Tibial nerve (tissue), 4 donors: ENCODE measurements around the gene FARP1. TPM values are rescaled to one million over a fixed set of nuclear protein-coding genes. Genes with fewer than 3 reads are reported as not detected.

Source experiments
- DNase-seq, 2 donors: peaks; one replicate each; pipeline ENCODE4 v3.0.0-alpha.2; 2019; ENCODE audit warnings: low spot score in 2 of 2
- H3K27ac ChIP-seq, 4 donors: fragments of 200-600 bp; sonication (generic) in 3 of 4; one replicate each; pipeline ENCODE4 v1.5.1; 2017 to 2019; ENCODE audit warnings: mild to moderate bottlenecking in 1 of 4
- H3K27me3 ChIP-seq, 2 donors: fragments of 200-600 bp; sonication (generic) in 1 of 2; one replicate each; pipeline versions ENCODE4 v1.5.1 to v1.6.0; 2017 to 2019
- H3K36me3 ChIP-seq, 3 donors: fragments of 200-600 bp; sonication (generic); one replicate each; pipeline ENCODE4 v1.5.1; 2018 to 2019
- H3K4me1 ChIP-seq, 4 donors: fragments of 200-600 bp; sonication (generic) in 3 of 4; one replicate each; pipeline ENCODE4 v1.5.1; 2017 to 2019
- H3K4me3 ChIP-seq, 4 donors: fragments of 200-600 bp; sonication (generic) in 3 of 4; one replicate each; pipeline ENCODE4 v1.5.1; 2017 to 2019; ENCODE audit warnings: mild to moderate bottlenecking in 1 of 4, moderate library complexity in 1 of 4
- H3K9me3 ChIP-seq, 4 donors: fragments of 200-600 bp; sonication (generic) in 3 of 4; one replicate each; pipeline ENCODE4 v1.5.1; 2017 to 2019
- EP300 ChIP-seq, 2 donors: sonication (generic); formaldehyde crosslinking; IDR thresholded peaks; one replicate each; pipeline ENCODE4 v1.6.1; 2017; ENCODE audit warnings: antibody characterized with exemption in 2 of 2, mild to moderate bottlenecking in 1 of 2
- POLR2A ChIP-seq, 2 donors: fragments of 450-650 bp; IDR thresholded peaks; one replicate each; pipeline ENCODE4 v1.6.1; 2017; ENCODE audit warnings: antibody characterized with exemption in 2 of 2, mild to moderate bottlenecking in 2 of 2, moderate library complexity in 2 of 2
- WGBS, 2 donors: methylation state at CpG; one replicate each; pipeline ENCODE4 v1.1.5; 2018; 5-methylcytosine and 5-hydroxymethylcytosine counted together
- total RNA-seq, 4 donors: library from RNA; depleted of rRNA; stranded (reverse); fragments of >200 nt; gene quantifications; one replicate each; pipeline ENCODE4 v1.1.0, GENCODE V29; 2016
- TF ChIP-seq, protein P1 (sequence below), 5 experiments: fragments of 200-600 bp in 3 of 5; fragments of 450-650 bp in 2 of 5; sonication (generic) in 3 of 5; IDR thresholded peaks; one replicate each; pipeline ENCODE4 v1.5.1; 2016 to 2019; ENCODE audit warnings: antibody characterized with exemption in 5 of 5, mild to moderate bottlenecking in 3 of 5, moderate library complexity in 2 of 5

The FARP1 gene
- total RNA-seq, 4 donors from 2014 or later = 21.4 to 28.5 (median 24.9) TPM

GRCh38 chr13:98182589-98182988, 39.7 kb downstream of the FARP1 start:
- Histone ChIP-seq H3K27me3 (no peaks in the 10 kb centered on the region), H3K27ac (no peak overlapping the region), H3K9me3 (peaks cover 0 to 8% (median 0%) of the 10 kb centered on the region in 4 donors), H3K4me1 (no peaks in the 10 kb centered on the region), H3K36me3 (no peaks in the 10 kb centered on the region), H3K4me3 (no peak overlapping the region)
- 63 to 71% methylated on average over 3 of the region's 3 CpGs for WGBS, 2 donors
- DNase-seq = no peak
- TF ChIP-seq EP300 (IDR thresholded peaks at IDR 0.05) (no peak), POLR2A (IDR thresholded peaks at IDR 0.05) (no peak)
- TF ChIP-seq, protein P1, sequence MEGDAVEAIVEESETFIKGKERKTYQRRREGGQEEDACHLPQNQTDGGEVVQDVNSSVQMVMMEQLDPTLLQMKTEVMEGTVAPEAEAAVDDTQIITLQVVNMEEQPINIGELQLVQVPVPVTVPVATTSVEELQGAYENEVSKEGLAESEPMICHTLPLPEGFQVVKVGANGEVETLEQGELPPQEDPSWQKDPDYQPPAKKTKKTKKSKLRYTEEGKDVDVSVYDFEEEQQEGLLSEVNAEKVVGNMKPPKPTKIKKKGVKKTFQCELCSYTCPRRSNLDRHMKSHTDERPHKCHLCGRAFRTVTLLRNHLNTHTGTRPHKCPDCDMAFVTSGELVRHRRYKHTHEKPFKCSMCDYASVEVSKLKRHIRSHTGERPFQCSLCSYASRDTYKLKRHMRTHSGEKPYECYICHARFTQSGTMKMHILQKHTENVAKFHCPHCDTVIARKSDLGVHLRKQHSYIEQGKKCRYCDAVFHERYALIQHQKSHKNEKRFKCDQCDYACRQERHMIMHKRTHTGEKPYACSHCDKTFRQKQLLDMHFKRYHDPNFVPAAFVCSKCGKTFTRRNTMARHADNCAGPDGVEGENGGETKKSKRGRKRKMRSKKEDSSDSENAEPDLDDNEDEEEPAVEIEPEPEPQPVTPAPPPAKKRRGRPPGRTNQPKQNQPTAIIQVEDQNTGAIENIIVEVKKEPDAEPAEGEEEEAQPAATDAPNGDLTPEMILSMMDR (IDR thresholded peaks at IDR 0.05) = no peak

- WGBS, 2 donors = 52 to 56% methylated on average over 1 of the region's 1 CpG
- Histone ChIP-seq H3K27ac (no peak overlapping the region), H3K9me3 (peaks cover 0 to 8% (median 0%) of the 10 kb centered on the region in 4 donors), H3K36me3 (no peaks in the 10 kb centered on the region), H3K4me1 (peaks cover 0 to 4% (median 0%) of the 10 kb centered on the region in 4 donors), H3K27me3 (no peaks in the 10 kb centered on the region), H3K4me3 (no peak overlapping the region)
- TF ChIP-seq EP300 (IDR thresholded peaks at IDR 0.05) (no peak), POLR2A (IDR thresholded peaks at IDR 0.05) (no peak)
- TF ChIP-seq, protein P1 (IDR thresholded peaks at IDR 0.05) = no peak
- DNase-seq = no peak
Measured at GRCh38 chr13:98184792-98185191, 41.9 kb downstream of the FARP1 start.

GRCh38 chr13:98187155-98187964, 44.5 kb downstream of the FARP1 start:
- TF ChIP-seq, protein P1 (IDR thresholded peaks at IDR 0.05) = no peak
- TF ChIP-seq EP300 (IDR thresholded peaks at IDR 0.05) (no peak), POLR2A (IDR thresholded peaks at IDR 0.05) (no peak)
- Histone ChIP-seq H3K36me3 (no peaks in the 10 kb centered on the region), H3K4me3 (no peak overlapping the region), H3K27ac (no peak overlapping the region), H3K4me1 (peaks cover 0 to 10% (median 2%) of the 10 kb centered on the region in 4 donors), H3K27me3 (no peaks in the 10 kb centered on the region), H3K9me3 (no peaks in the 10 kb centered on the region)
- no peak for DNase-seq
- WGBS, 2 donors = 67 to 72% methylated on average over 4 of the region's 4 CpGs

DNA sequence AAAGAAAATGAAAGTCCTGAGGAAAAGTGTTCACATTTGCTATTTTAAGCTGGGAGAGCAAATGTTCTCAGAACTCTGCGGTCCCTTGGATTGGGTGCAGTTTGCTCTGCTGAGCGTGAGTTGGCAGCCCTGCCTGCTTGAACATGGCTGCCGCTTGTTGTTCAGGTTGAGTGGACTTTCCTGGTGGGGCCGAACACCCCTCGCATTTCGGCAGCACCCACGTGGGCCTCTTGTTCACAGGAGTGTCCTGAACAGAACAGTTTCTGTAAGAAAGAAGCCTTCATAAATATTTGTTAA, 45.0 kb downstream of the FARP1 start:
- no peak overlapping the region for H3K4me3 ChIP-seq
- no peaks in the 10 kb centered on the region for H3K27me3 ChIP-seq
- 86% methylated on average over 7 of the region's 7 CpGs for WGBS, 2 donors
- H3K4me1 ChIP-seq = peaks cover 0 to 10% (median 2%) of the 10 kb centered on the region in 4 donors
- DNase-seq = no peak
- H3K9me3 ChIP-seq = no peaks in the 10 kb centered on the region
- TF ChIP-seq POLR2A (IDR thresholded peaks at IDR 0.05) = no peak
- no peak for TF ChIP-seq EP300 (IDR thresholded peaks at IDR 0.05)
- TF ChIP-seq, protein P1 (IDR thresholded peaks at IDR 0.05) = no peak
- no peaks in the 10 kb centered on the region for H3K36me3 ChIP-seq
- no peak overlapping the region for H3K27ac ChIP-seq

DNA sequence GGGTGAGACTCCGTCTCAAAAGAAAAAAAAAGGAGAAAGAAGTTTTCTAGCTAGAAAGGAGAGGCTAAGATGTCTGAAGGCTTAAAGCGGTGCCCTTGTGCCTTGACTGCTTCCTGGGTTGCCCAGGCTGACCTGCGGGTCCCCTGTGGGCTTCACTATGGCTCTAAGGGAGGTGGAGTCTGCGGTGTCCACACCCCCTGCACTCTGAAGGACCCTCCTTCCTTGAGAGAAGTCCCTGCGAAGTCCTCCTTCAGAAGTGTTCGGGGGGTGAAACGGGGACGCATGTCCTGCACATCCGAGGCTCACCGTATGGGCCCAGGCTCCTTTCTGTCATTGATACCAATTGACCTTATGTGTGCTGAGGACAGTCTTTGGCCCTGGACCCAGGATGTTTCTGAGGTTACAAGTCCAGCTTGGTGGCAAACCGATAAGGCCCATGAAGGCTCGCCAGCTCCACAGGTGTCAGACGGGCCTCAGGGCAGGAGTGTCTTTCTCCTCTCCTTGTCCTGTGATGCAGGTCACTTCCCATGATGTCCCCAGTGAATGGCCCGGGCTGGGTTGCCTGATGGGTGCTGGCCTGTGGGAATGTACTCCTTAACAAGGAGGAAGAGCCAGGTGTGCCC, 45.8 kb downstream of the FARP1 start:
- TF ChIP-seq, protein P1 (IDR thresholded peaks at IDR 0.05) = no peak
- TF ChIP-seq POLR2A (IDR thresholded peaks at IDR 0.05) (no peak), EP300 (IDR thresholded peaks at IDR 0.05) (no peak)
- Histone ChIP-seq H3K4me1 (peaks cover 0 to 10% (median 2%) of the 10 kb centered on the region in 4 donors), H3K27me3 (no peaks in the 10 kb centered on the region), H3K27ac (no peak overlapping the region), H3K36me3 (no peaks in the 10 kb centered on the region), H3K4me3 (no peak overlapping the region), H3K9me3 (no peaks in the 10 kb centered on the region)
- 90 to 92% methylated on average over 12 to 14 of the region's 14 CpGs for whole genome bisulfite sequencing, 2 donors
- DNase-seq = no peak
